Endothelial cell of umbilical vein (primary cell): Measurements from ENCODE around the gene WWC1. TPM values are rescaled to one million over a fixed set of nuclear protein-coding genes. Genes with fewer than 3 reads are reported as not detected.

Experiments
- BruUV-seq: library from RNA; stranded (reverse); fragments of 400-500 nt; replicated peaks from 2 replicates; lab custom pipeline; 2021; lab: Mats Ljungman, UMichigan
- CTCF ChIA-PET: fragments of 300-600, 350-600 bp; sonication (Branson Sonifier 250); formaldehyde crosslinking; loops from one replicate; lab custom pipeline; 2021; ENCODE audit warnings: antibody characterized with exemption, inconsistent platforms; lab: Charles Lee
- POLR2A ChIA-PET: fragments of 300-600, 350-600 bp; sonication (Branson Sonifier 250); formaldehyde crosslinking; loops from one replicate; lab custom pipeline; 2021; ENCODE audit warnings: antibody characterized with exemption, inconsistent platforms; lab: Charles Lee
- DNase-seq: peaks from one replicate; pipeline ENCODE4 v3.0.0-alpha.2; 2011; ENCODE audit warnings: low read depth, low spot score
- FAIRE-seq: peaks from 2 replicates; lab custom pipeline; 2011; peaks lifted over from hg19 to GRCh38; lab: Jason Lieb, UNC
- H2AFZ ChIP-seq: 2 replicates; pipeline ENCODE4 v1.6.0; 2012; ENCODE audit warnings: low read depth, low read length, control low read depth, inconsistent platforms
- H3K27ac ChIP-seq: 2 replicates; pipeline ENCODE4 v1.5.1; 2011; ENCODE audit warnings: low read depth, mild to moderate bottlenecking, control low read depth, low read length, moderate library complexity; ENCODE audit not compliant: insufficient read depth
- H3K27me3 ChIP-seq, 2 experiments: 2 replicates each; pipeline versions ENCODE4 v1.6.0 to v1.6.1; 2011; ENCODE audit warnings: low read length in 2 of 2, mixed read lengths in 1 of 2; ENCODE audit not compliant: control insufficient read depth in 2 of 2, insufficient read depth in 2 of 2
- H3K36me3 ChIP-seq, 2 experiments: 2 replicates in 1 of 2; 3 replicates in 1 of 2; pipeline ENCODE4 v1.5.1; 2011; ENCODE audit warnings: low read length in 2 of 2, mild to moderate bottlenecking in 1 of 2, moderate library complexity in 1 of 2; ENCODE audit not compliant: control insufficient read depth in 2 of 2, insufficient read depth in 2 of 2; ENCODE audit errors: extremely low read depth in 1 of 2
- H3K4me1 ChIP-seq: 3 replicates; pipeline ENCODE4 v1.5.1; 2011; ENCODE audit warnings: mild to moderate bottlenecking, low read length; ENCODE audit not compliant: control insufficient read depth, insufficient read depth; ENCODE audit errors: extremely low read depth
- H3K4me2 ChIP-seq: 2 replicates; pipeline ENCODE4 v1.6.1; 2011; ENCODE audit warnings: low read length, control low read depth, mixed read lengths; ENCODE audit not compliant: insufficient read depth
- H3K4me3 ChIP-seq, 3 experiments: fragments of 200-600 bp in 1 of 3; sonication (generic), shearing (Covaris generic) in 1 of 3; replicated peaks in 1 of 3; 2 replicates each; pipeline ENCODE4 v1.5.1; 2011 to 2016; ENCODE audit warnings: control low read depth in 3 of 3, low read length in 3 of 3, mild to moderate bottlenecking in 2 of 3, inconsistent platforms in 1 of 3, low read depth in 1 of 3, moderate library complexity in 1 of 3; ENCODE audit not compliant: insufficient read depth in 1 of 3
- H3K79me2 ChIP-seq: 2 replicates; pipeline ENCODE4 v1.6.0; 2012; ENCODE audit warnings: low read length, inconsistent platforms; ENCODE audit not compliant: control insufficient read depth, insufficient read depth
- H3K9ac ChIP-seq: replicated peaks from 2 replicates; pipeline ENCODE3; 2011; ENCODE audit warnings: low read length, control low read depth; ENCODE audit not compliant: insufficient read depth; ENCODE audit errors: extremely low read depth
- H3K9me1 ChIP-seq: replicated peaks from 3 replicates; pipeline ENCODE4 v1.6.0; 2011; ENCODE audit warnings: mild to moderate bottlenecking, low read length; ENCODE audit not compliant: control insufficient read depth, insufficient read depth; ENCODE audit errors: extremely low read depth
- H3K9me3 ChIP-seq: replicated peaks from 2 replicates; pipeline ENCODE4 v1.5.1; 2012; ENCODE audit warnings: low read length, inconsistent platforms; ENCODE audit not compliant: control insufficient read depth, insufficient read depth
- H4K20me1 ChIP-seq: replicated peaks from 2 replicates; pipeline ENCODE3; 2011; ENCODE audit warnings: mild to moderate bottlenecking, low read length; ENCODE audit not compliant: control insufficient read depth, insufficient read depth; ENCODE audit errors: extremely low read depth
- CTCF ChIP-seq, 2 donors: IDR thresholded peaks; 1 replicate in 1 of 2; 2 replicates in 1 of 2; pipeline ENCODE4 v1.5.1; 2011; ENCODE audit warnings: low read length in 2 of 2, mild to moderate bottlenecking in 2 of 2, moderate library complexity in 2 of 2, control low read depth in 1 of 2, inconsistent platforms in 1 of 2, low read depth in 1 of 2; ENCODE audit not compliant: insufficient read depth in 1 of 2; ENCODE audit errors: extremely low read depth in 1 of 2
- EZH2 ChIP-seq: IDR thresholded peaks from 2 replicates; pipeline ENCODE4 v1.6.1; 2012; ENCODE audit warnings: borderline replicate concordance, low read depth, mild to moderate bottlenecking, moderate library complexity, low read length, inconsistent platforms; ENCODE audit not compliant: severe bottlenecking
- FOS ChIP-seq: IDR thresholded peaks from 2 replicates; pipeline ENCODE4 v1.6.1; 2011; ENCODE audit warnings: mild to moderate bottlenecking, low read length, moderate library complexity, borderline replicate concordance; ENCODE audit not compliant: insufficient read depth
- GATA2 ChIP-seq: IDR thresholded peaks from 2 replicates; pipeline ENCODE4 v1.7.0; 2011; ENCODE audit warnings: low read depth, mild to moderate bottlenecking, moderate library complexity, mixed read lengths, low read length; ENCODE audit not compliant: insufficient read length, insufficient read depth
- JUN ChIP-seq: IDR thresholded peaks from 2 replicates; pipeline ENCODE4 v1.6.1; 2011; ENCODE audit warnings: borderline replicate concordance, low read depth; ENCODE audit not compliant: insufficient read length, insufficient read depth
- MAX ChIP-seq: IDR thresholded peaks from 2 replicates; pipeline ENCODE4 v1.6.1; 2011; ENCODE audit not compliant: insufficient read depth, insufficient read length
- MYC ChIP-seq: IDR thresholded peaks from one replicate; pipeline ENCODE4 v1.6.1; 2011; ENCODE audit warnings: mild to moderate bottlenecking, low read depth, low read length
- POLR2A ChIP-seq: IDR thresholded peaks from 2 replicates; pipeline ENCODE4 v1.6.1; 2012; ENCODE audit warnings: low read depth, mild to moderate bottlenecking, control low read depth, low read length
- POLR2AphosphoS5 ChIP-seq: IDR thresholded peaks from 2 replicates; pipeline ENCODE4 v1.6.1; 2012; ENCODE audit warnings: low read depth, mild to moderate bottlenecking, control low read depth, low read length, moderate library complexity; ENCODE audit not compliant: insufficient read depth
- dilution Hi-C: fragments of 300-500 bp; cut with MboI; formaldehyde crosslinking; loops from one replicate; pipeline ENCODE4 v1.15.0; 2019; ENCODE audit warnings: low sequenced_read_pairs; ENCODE audit not compliant: extremely low pct_ligation_motif_present
- intact Hi-C: fragments of 100-400 bp; cut with micrococcal nuclease; formaldehyde crosslinking; loops from one replicate; pipeline ENCODE4 v1.10.0; 2022
- polyA plus RNA-seq, 4 experiments: library from polyadenylated mRNA; depleted of rRNA in 3 of 4; stranded (reverse) in 3 of 4; unstranded in 1 of 4; fragments of >200 nt; gene quantifications; 2 replicates each; pipeline versions ENCODE4 v1.2.1 to v1.2.3, GENCODE V29; 2011 to 2012; ENCODE audit warnings: missing spikeins in 1 of 4
- total RNA-seq: library from RNA; stranded (reverse); gene quantifications from 2 replicates; pipeline ENCODE4 v1.2.3, GENCODE V29; 2021

WWC1 gene
- total and polyA plus RNA-seq, 2 donors (not counting 3 experiments of a cell fraction or from before 2014, with no cell fraction given) = 0.03 to 0.91 TPM

GRCh38 chr5:168348084-168348414, 56.6 kb downstream of the WWC1 start:
- H3K9me1 ChIP-seq = no peaks in the 10 kb centered on the region
- FAIRE-seq = no peak
- no TSS peak for BruUV-seq
- no peaks in the 10 kb centered on the region for H3K4me1 ChIP-seq
- no peak for TF ChIP-seq EZH2
- no peak for TF ChIP-seq JUN
- TF ChIP-seq FOS = no peak
- no peak for TF ChIP-seq MAX
- TF ChIP-seq POLR2AphosphoS5 = no peak
- no peak for TF ChIP-seq MYC
- TF ChIP-seq GATA2 = no peak
- no peak for TF ChIP-seq CTCF (IDR thresholded peaks at IDR 0.05; ENCODE audit: extremely low read depth in 1 of 2, insufficient read depth in 1 of 2, low read depth in 1 of 2, low read length in 2 of 2)
- TF ChIP-seq POLR2A = no peak
- H3K79me2 ChIP-seq = no peaks in the 10 kb centered on the region
- H2AFZ ChIP-seq = no peak overlapping the region
- H3K9me3 ChIP-seq = no peaks in the 10 kb centered on the region
- H3K27me3 ChIP-seq = no peaks in the 10 kb centered on the region
- ChIA-PET CTCF (no interaction called here), POLR2A (no interaction called here)
- DNase-seq = no peak
- H3K4me2 ChIP-seq = no peak overlapping the region
- H3K36me3 ChIP-seq = no peaks in the 10 kb centered on the region
- intact Hi-C loops = no loop called here
- no peak overlapping the region for H3K9ac ChIP-seq
- H4K20me1 ChIP-seq = no peaks in the 10 kb centered on the region
- dilution Hi-C loops = no loop called here
- H3K27ac ChIP-seq = no peak overlapping the region
- no peak overlapping the region for H3K4me3 ChIP-seq
